Thyroid gland (tissue), 4 donors: ENCODE data around the gene VASH1.

Source experiments
- POLR2A ChIP-seq, 2 donors: fragments of 450-650 bp; IDR thresholded peaks; one replicate each; pipeline ENCODE4 v1.6.1; 2017; ENCODE audit warnings: antibody characterized with exemption in 2 of 2, mild to moderate bottlenecking in 2 of 2, moderate library complexity in 1 of 2
- TF ChIP-seq, protein P1 (sequence below), 6 experiments: fragments of 200-600 bp in 3 of 6; fragments of 450-650 bp in 3 of 6; sonication (generic) in 3 of 6; IDR thresholded peaks; one replicate each; pipeline ENCODE4 v1.5.1; 2016 to 2019; ENCODE audit warnings: antibody characterized with exemption in 6 of 6, mild to moderate bottlenecking in 2 of 6, inconsistent platforms in 1 of 6, moderate library complexity in 1 of 6

DNA sequence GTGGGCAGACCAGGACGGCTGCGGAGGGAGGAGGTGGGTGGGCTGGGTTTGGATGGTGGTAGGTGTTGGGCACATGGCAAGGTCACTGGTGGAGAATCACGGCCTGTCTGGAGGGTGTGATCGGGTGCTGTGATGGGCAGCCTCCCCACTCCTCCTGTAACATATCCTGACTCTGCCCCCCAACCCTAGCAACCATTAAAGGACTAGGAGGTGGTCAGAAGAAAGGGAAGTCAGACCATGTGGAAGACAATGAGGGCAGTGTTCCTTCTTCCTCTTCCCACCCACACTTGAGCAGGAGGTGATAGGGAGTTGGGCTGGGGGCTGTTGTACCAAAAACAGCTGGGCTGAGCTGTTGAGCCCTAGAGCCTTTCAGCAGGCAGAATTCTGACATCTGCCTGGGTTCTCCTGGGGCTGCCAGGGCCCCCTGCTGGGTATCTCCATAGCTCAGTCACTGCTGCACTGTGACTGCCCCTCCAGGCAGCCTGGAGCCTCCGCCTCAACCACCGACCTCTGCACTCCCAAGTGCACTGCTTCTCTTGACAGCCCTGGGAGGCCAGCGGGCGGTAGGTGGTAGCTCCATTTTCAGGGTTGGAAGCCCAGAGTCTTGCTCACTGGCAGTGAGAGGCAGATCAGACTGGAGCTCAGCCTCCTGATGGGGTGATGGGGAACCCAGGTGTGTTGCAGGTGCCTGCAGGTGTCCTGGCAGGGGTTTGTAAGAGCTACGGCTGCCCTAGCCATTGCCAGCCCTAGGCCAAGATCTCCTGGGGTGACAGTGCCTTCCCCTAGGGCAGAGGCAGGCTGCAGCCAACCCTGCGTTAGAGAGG is 15.4 kb downstream of the VASH1 start:
- TF ChIP-seq, protein P1, sequence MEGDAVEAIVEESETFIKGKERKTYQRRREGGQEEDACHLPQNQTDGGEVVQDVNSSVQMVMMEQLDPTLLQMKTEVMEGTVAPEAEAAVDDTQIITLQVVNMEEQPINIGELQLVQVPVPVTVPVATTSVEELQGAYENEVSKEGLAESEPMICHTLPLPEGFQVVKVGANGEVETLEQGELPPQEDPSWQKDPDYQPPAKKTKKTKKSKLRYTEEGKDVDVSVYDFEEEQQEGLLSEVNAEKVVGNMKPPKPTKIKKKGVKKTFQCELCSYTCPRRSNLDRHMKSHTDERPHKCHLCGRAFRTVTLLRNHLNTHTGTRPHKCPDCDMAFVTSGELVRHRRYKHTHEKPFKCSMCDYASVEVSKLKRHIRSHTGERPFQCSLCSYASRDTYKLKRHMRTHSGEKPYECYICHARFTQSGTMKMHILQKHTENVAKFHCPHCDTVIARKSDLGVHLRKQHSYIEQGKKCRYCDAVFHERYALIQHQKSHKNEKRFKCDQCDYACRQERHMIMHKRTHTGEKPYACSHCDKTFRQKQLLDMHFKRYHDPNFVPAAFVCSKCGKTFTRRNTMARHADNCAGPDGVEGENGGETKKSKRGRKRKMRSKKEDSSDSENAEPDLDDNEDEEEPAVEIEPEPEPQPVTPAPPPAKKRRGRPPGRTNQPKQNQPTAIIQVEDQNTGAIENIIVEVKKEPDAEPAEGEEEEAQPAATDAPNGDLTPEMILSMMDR (IDR thresholded peaks at IDR 0.05) = no peak
- TF ChIP-seq POLR2A (IDR thresholded peaks at IDR 0.05) = no peak
